HG03060 (cell line): ENCODE results near the gene POLR2L.
A peak's percentile ranks its signal among the peaks of the same experiment; 100 is the strongest.

Experiments
- ATAC-seq: cut with Tn5 transposase; IDR thresholded peaks from one replicate; pipeline ENCODE4 v1.9.1; 2021; ENCODE audit warnings: low read depth, moderate number of reproducible peaks; ENCODE audit not compliant: unreplicated experiment

The POLR2L gene

DNA sequence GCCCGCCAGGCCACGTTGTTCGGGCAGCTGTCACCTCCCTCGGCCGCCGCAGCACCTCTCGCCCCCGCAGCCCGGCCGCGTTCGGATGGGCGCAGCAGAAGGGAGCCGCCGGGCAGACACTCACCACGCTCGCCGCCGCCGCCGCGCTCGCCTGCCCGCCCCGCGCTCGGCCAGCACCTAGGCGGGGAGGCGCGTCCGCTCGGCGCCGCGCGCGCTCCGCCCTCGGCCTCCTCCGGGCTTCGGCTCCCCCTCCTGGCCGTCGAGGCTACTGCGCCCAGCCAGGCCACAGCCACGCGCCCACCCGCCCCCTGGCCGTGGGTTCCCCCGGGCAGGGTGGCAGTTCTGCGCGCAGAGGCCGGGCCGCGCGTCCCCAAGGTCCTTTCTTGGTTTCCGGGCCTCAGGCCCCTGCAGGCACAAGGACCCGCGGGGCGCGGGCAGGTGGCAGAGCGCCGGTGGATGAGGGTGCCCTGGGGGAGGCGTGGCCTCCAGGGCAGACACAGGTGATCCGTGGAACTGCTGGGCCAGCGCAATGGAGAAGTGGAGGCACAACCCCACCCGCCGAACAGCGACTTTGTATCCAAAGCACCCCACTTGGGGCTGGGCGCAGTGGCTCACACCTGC is 44.1 kb downstream of the POLR2L start, which contains the start of gene SLC25A22:
Gene SLC25A22, minus strand, starts transcription at position 189 of the 621 bp plus-strand sequence. CDS start 3,275 bp downstream, outside the sequence.
- peak; percentile 29 for ATAC-seq

- peak; percentile 39 for ATAC-seq
These were observed 44.8 kb downstream of the POLR2L start for GRCh38 chr11:797296-798092.

GRCh38 chr11:796565-797295 is 45.6 kb downstream of the POLR2L start:
- no peak for ATAC-seq

GRCh38 chr11:795634-796564 is 46.4 kb downstream of the POLR2L start:
- no peak for ATAC-seq

GRCh38 chr11:794766-795633 is 47.3 kb downstream of the POLR2L start:
- no peak for ATAC-seq

- no peak for ATAC-seq
These were observed 48.1 kb downstream of the POLR2L start for GRCh38 chr11:794013-794765.

DNA sequence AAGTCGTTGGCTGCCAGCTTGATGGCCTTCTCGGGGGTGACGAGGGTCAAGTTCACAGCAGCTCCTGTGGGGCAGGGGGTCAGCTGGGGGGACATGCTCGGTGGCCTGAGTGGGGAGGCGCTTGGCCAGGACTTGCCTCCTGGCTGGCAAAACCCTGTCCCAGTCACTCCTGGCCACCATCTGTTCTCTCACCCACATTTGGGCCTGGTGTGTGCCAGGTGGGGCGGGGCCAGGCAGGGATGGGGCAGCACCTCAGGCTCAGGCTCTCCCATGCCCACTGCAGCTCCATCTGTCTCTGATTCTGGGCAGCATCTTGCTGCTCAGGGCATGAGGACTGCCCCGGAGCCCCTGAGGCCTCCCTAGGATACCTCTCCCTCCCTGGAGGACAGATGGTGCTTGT is 48.8 kb downstream of the POLR2L start:
- ATAC-seq = no peak

DNA sequence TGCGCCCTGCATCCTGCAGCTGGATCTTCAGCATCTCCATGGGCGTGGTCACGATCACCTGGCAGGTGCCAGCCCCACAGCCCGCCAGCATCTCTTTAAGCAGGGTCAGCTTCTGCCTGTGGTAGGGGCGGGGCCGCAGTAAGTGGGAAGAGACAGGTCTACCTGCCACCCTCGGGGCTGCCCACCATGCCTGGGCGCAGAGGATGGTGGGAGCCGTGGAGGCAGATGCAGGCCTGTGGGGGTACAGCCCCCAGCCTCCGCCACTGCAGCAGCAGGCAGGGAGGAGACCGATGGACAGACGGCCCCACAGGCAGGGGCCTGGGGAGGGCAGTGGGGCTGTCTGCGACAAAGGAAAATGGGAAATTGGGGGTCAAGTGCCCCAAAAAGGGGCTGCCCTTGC is 49.5 kb downstream of the POLR2L start:
- no peak for ATAC-seq

- ATAC-seq = no peak
These were observed 49.9 kb downstream of the POLR2L start for GRCh38 chr11:792535-792821.

- ATAC-seq = no peak
These were observed 50.4 kb downstream of the POLR2L start for GRCh38 chr11:791658-792534.

DNA sequence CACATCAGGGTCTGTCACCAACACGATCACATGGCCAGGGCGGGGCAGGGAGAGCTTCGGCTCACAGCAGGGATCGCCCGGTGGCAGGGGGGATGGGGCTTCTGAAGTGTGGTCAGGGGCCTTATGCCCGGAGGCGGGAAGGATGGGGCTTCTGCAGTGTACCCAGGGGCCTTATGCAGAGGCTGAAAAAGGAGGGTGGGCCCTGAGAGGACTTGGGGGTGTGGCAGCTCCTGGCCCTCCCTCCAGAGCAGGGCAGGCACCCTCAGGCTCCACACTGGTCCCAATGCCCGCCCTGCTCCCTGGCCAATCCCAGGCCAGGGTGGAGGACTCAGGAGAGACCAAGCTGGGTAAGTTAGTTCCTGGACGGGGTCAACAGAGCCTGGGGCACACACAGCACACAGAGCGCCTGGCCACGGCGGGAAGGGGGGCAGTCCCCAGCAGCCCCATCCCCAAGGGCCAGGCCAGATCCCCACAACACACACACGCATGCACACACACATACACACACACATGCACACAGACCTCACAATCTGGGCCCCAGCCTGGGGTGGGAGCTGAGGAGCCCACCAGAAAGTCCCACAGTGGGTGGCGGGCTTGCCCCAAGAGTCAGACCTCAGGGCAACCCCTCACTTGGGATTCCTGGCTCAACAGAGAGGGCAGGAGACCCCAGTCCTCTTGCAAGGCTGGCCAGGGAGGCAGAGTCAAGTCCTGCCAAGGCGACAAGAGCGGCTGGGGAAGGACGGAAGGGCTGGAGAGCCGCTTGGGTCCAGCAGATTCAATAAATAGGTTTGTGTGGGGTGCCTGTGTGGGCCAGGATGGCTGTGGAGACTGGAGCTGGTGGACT is 51.4 kb downstream of the POLR2L start:
- ATAC-seq = no peak

DNA sequence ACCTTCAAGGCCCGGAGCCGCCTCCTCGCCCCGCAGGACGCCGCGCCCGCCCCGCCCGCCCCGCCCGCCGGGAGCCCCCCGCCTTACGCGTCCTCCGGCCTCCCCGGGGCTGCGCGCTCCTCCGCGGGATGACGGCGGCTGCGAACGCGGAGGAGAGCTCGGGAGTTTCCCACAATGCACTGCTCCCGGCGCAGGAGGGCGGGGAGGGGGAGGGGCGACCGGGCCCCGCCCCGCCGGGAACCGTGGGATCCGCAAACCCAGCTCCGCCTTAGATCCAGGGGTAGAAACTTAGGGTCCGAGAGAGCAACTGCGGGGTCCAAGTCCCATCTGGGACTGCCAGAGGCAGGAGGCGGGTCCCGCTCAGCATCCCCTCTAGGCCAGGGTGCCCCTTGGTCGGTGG is 52.4 kb downstream of the POLR2L start, which contains the start of gene CEND1:
Gene CEND1, minus strand, starts transcription at position 148 of the 400 bp plus-strand sequence. CDS start 1,514 bp downstream, outside the sequence.
- no peak for ATAC-seq
